Neuronal stem cell (in vitro differentiated cells): Measurements from ENCODE around the gene DCDC1.
A peak's percentile ranks its signal among the peaks of the same experiment; 100 is the strongest.

Experiments used
- DNase-seq: peaks from one replicate; pipeline ENCODE4 v3.0.0-alpha.2; 2013; ENCODE audit warnings: low spot score
- H2AFZ ChIP-seq: one replicate; pipeline ENCODE4 v1.6.1; 2013; ENCODE audit warnings: mild to moderate bottlenecking, low read length, inconsistent platforms
- H2AK5ac ChIP-seq: 2 replicates; pipeline ENCODE4 v1.6.1; 2013; ENCODE audit warnings: low read depth, mild to moderate bottlenecking, inconsistent platforms, low read length, moderate library complexity, mixed read lengths
- H2BK120ac ChIP-seq: 2 replicates; pipeline ENCODE4 v1.6.1; 2013; ENCODE audit warnings: low read depth, mild to moderate bottlenecking, inconsistent platforms, low read length, moderate library complexity, mixed read lengths
- H2BK12ac ChIP-seq: one replicate; pipeline ENCODE4 v1.6.1; 2013; ENCODE audit warnings: low read length, inconsistent platforms
- H2BK15ac ChIP-seq: 2 replicates; pipeline ENCODE4 v1.6.1; 2013; ENCODE audit warnings: mild to moderate bottlenecking, low read length, inconsistent platforms, mixed read lengths
- H2BK5ac ChIP-seq: one replicate; pipeline ENCODE4 v1.6.1; 2013; ENCODE audit warnings: inconsistent platforms, mild to moderate bottlenecking, low read length, moderate library complexity
- H3K14ac ChIP-seq: one replicate; pipeline ENCODE4 v1.6.1; 2013; ENCODE audit warnings: low read length, inconsistent platforms
- H3K18ac ChIP-seq: 2 replicates; pipeline ENCODE4 v1.6.1; 2013; ENCODE audit warnings: low read length, inconsistent platforms
- H3K23ac ChIP-seq: 2 replicates; pipeline ENCODE4 v1.6.1; 2013; ENCODE audit warnings: low read depth, mild to moderate bottlenecking, mixed read lengths, low read length, inconsistent platforms; ENCODE audit not compliant: poor library complexity
- H3K27ac ChIP-seq: replicated peaks from 3 replicates; pipeline ENCODE4 v1.5.1; 2013; ENCODE audit warnings: low read length, inconsistent platforms
- H3K27me3 ChIP-seq, 3 experiments: 2 replicates each; pipeline ENCODE4 v1.6.1; 2013; ENCODE audit warnings: low read length in 3 of 3, mild to moderate bottlenecking in 2 of 3, inconsistent platforms in 1 of 3, low read depth in 1 of 3, mixed read lengths in 1 of 3, moderate library complexity in 1 of 3; ENCODE audit not compliant: control insufficient read depth in 3 of 3, insufficient read depth in 3 of 3
- H3K36me3 ChIP-seq, 2 donors: replicated peaks in 1 of 2; 2 replicates each; pipeline ENCODE4 v1.6.1; 2013; ENCODE audit warnings: low read length in 2 of 2; ENCODE audit not compliant: control insufficient read depth in 2 of 2, insufficient read depth in 2 of 2
- H3K4ac ChIP-seq: 2 replicates; pipeline ENCODE4 v1.6.1; 2013; ENCODE audit warnings: inconsistent platforms, mild to moderate bottlenecking, low read length, moderate library complexity
- H3K4me1 ChIP-seq, 2 donors: 1 replicate in 1 of 2; 2 replicates in 1 of 2; pipeline ENCODE4 v1.6.1; 2013; ENCODE audit warnings: low read length in 2 of 2, low read depth in 1 of 2; ENCODE audit not compliant: control insufficient read depth in 2 of 2, insufficient read depth in 1 of 2
- H3K4me2 ChIP-seq: one replicate; pipeline ENCODE4 v1.6.1; 2013; ENCODE audit warnings: mild to moderate bottlenecking, low read length, inconsistent platforms; ENCODE audit not compliant: insufficient read depth, poor library complexity, severe bottlenecking
- H3K4me3 ChIP-seq, 2 donors: 2 replicates each; pipeline ENCODE4 v1.5.1; 2013; ENCODE audit warnings: low read length in 2 of 2, mild to moderate bottlenecking in 2 of 2, inconsistent platforms in 1 of 2, moderate library complexity in 1 of 2
- H3K79me1 ChIP-seq: one replicate; pipeline ENCODE4 v1.6.1; 2013; ENCODE audit warnings: low read depth, mild to moderate bottlenecking, inconsistent platforms, low read length, moderate library complexity
- H3K9ac ChIP-seq: one replicate; pipeline ENCODE4 v1.6.1; 2013; ENCODE audit warnings: mild to moderate bottlenecking, low read depth, low read length, inconsistent platforms; ENCODE audit not compliant: poor library complexity
- H3K9me3 ChIP-seq, 2 donors: replicated peaks in 1 of 2; 2 replicates each; pipeline versions ENCODE3 to v1.6.1; 2013; ENCODE audit warnings: low read length in 2 of 2, mild to moderate bottlenecking in 2 of 2, inconsistent platforms in 1 of 2, low read depth in 1 of 2, mixed read lengths in 1 of 2, moderate library complexity in 1 of 2; ENCODE audit not compliant: control insufficient read depth in 2 of 2, insufficient read depth in 1 of 2
- H4K8ac ChIP-seq: one replicate; pipeline ENCODE4 v1.6.1; 2013; ENCODE audit warnings: low read depth, mild to moderate bottlenecking, inconsistent platforms, low read length, moderate library complexity
- H4K91ac ChIP-seq: one replicate; pipeline ENCODE4 v1.6.1; 2013; ENCODE audit warnings: low read length, low read depth, mild to moderate bottlenecking, inconsistent platforms; ENCODE audit not compliant: poor library complexity
- WGBS, 2 donors: extraction: QIAGEN DNeasy Blood & Tissue Kit; methylation state at CpG; one replicate each; pipeline ENCODE4 v1.1.7; 2013; ENCODE audit warnings: missing lambda C conversion rate in 2 of 2, mixed read lengths in 1 of 2; ENCODE audit not compliant: insufficient read length in 2 of 2, insufficient replicate concordance in 1 of 2; ENCODE audit errors: extremely low coverage in 2 of 2; 5-methylcytosine and 5-hydroxymethylcytosine counted together

Gene DCDC1

DNA sequence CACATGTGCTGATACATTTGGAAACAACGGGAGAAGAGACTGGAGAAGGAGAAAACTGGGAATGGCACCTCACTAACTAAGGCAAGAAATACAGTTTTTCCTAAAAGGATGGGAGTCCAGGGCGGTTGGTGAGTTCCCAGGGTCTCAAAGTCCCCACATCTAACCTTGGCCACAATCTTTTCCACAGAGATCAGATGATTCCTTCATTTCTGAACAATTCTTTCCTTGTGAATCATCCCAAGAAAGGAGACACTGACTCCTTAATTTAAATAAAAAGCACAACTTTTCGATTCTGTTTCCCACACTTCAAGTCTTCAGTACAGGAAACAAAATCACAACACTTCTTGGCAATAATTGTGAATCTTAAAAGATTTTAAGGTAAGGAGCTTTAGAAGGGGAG is 384.7 kb downstream of the DCDC1 start:
- Histone ChIP-seq H4K8ac (no peak overlapping the region), H2BK15ac (no peak overlapping the region), H3K14ac (no peak overlapping the region), H3K4me3 (no peak overlapping the region), H2BK120ac (no peak overlapping the region), H3K27me3 (no peaks in the 10 kb centered on the region), H3K23ac (no peak overlapping the region), H2BK5ac (no peak overlapping the region), H3K27ac (no peak overlapping the region), H3K4me1 (peaks cover 6 to 12% of the 10 kb centered on the region in 2 donors), H3K79me1 (no peaks in the 10 kb centered on the region), H2AFZ (peak overlapping the region; percentile 67), H3K36me3 (no peaks in the 10 kb centered on the region), H2AK5ac (no peak overlapping the region), H4K91ac (no peak overlapping the region), H3K4me2 (no peak overlapping the region), H3K18ac (no peak overlapping the region), H2BK12ac (no peak overlapping the region), H3K9me3 (no peaks in the 10 kb centered on the region), H3K9ac (no peak overlapping the region), H3K4ac (no peak overlapping the region)
- no peak for DNase-seq
- WGBS, 2 donors = no CpG with 5 or more reads among the region's 3 CpGs

DNA sequence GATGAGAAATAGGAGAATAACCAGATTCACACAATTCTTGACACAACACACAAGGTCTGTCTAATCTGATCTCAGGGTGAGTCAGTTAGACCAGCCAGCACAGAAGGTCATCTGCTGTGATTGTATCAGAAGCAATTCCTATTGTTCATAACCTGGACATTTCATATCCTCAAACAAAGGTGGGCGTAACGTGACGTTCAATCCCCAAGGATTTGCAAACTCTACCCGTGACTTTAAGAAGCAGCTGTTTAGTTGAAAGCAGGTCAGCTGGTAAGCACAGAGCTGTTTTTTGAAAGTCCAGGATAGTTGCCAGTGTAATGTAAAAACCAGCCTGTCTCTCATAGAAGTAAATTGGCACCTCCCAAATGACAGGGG is 385.1 kb downstream of the DCDC1 start:
- H4K8ac ChIP-seq = no peak overlapping the region
- H3K9me3 ChIP-seq = no peaks in the 10 kb centered on the region
- H3K4ac ChIP-seq = no peak overlapping the region
- H3K79me1 ChIP-seq = no peaks in the 10 kb centered on the region
- no peak overlapping the region for H3K4me3 ChIP-seq
- H4K91ac ChIP-seq = no peak overlapping the region
- peak overlapping the region; percentile 67 for H2AFZ ChIP-seq
- H3K23ac ChIP-seq = no peak overlapping the region
- H3K9ac ChIP-seq = no peak overlapping the region
- H3K18ac ChIP-seq = no peak overlapping the region
- H3K36me3 ChIP-seq = no peaks in the 10 kb centered on the region
- H2BK120ac ChIP-seq = no peak overlapping the region
- no peak overlapping the region for H3K4me2 ChIP-seq
- no peaks in the 10 kb centered on the region for H3K27me3 ChIP-seq
- no peak for DNase-seq
- H2BK15ac ChIP-seq = no peak overlapping the region
- peaks cover 6 to 12% of the 10 kb centered on the region in 2 donors for H3K4me1 ChIP-seq
- H2BK5ac ChIP-seq = no peak overlapping the region
- no peak overlapping the region for H3K14ac ChIP-seq
- no peak overlapping the region for H2AK5ac ChIP-seq
- H3K27ac ChIP-seq = no peak overlapping the region
- H2BK12ac ChIP-seq = no peak overlapping the region
- WGBS, 2 donors = no CpG with 5 or more reads among the region's 4 CpGs

DNA sequence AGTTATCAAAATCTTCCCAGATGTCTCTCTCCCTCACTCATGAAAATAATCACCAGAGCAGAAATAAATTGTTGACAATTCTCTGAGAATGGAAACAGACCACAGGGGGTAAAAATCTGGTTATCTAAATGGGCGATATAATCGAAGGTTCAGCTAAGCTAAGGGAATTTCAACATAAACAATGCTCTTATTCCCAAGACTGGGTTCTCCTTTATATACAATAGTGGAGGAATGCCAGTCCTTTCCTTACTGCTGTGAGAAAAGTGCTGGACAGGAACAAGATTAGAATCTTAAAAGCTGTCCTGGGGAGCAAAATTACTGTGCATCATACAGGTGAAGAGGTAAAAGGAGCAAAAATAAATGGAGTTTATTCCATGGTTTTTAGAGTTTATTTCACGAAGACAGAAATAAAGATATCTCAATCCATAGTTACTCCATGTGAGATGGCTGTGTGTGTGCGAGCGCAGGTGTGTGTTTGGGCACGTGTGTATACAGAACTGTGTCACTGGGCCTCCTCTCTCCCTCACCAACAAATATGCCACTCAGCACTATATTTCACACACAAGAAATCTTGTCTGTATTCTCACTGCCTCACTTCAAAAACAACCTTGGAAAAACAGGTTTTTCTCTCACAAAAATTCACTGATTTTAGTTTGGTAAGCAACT is 385.6 kb downstream of the DCDC1 start:
- no peak overlapping the region for H2BK12ac ChIP-seq
- no peak overlapping the region for H3K4me3 ChIP-seq
- H3K4ac ChIP-seq = no peak overlapping the region
- no peak overlapping the region for H3K9ac ChIP-seq
- H3K4me1 ChIP-seq = peaks cover 6 to 12% of the 10 kb centered on the region in 2 donors
- no peaks in the 10 kb centered on the region for H3K9me3 ChIP-seq
- H3K4me2 ChIP-seq = no peak overlapping the region
- H3K14ac ChIP-seq = no peak overlapping the region
- no peak overlapping the region for H4K8ac ChIP-seq
- H2BK120ac ChIP-seq = no peak overlapping the region
- H3K36me3 ChIP-seq = no peaks in the 10 kb centered on the region
- H3K27ac ChIP-seq = no peak overlapping the region
- no peak overlapping the region for H2AK5ac ChIP-seq
- no peak overlapping the region for H2BK5ac ChIP-seq
- no peak overlapping the region for H3K18ac ChIP-seq
- no peaks in the 10 kb centered on the region for H3K27me3 ChIP-seq
- no peak overlapping the region for H2BK15ac ChIP-seq
- no peaks in the 10 kb centered on the region for H3K79me1 ChIP-seq
- no peak for DNase-seq
- H2AFZ ChIP-seq = peak overlapping the region; percentile 67
- no CpG with 5 or more reads among the region's 6 CpGs for WGBS, 2 donors
- H3K23ac ChIP-seq = no peak overlapping the region
- no peak overlapping the region for H4K91ac ChIP-seq

DNA sequence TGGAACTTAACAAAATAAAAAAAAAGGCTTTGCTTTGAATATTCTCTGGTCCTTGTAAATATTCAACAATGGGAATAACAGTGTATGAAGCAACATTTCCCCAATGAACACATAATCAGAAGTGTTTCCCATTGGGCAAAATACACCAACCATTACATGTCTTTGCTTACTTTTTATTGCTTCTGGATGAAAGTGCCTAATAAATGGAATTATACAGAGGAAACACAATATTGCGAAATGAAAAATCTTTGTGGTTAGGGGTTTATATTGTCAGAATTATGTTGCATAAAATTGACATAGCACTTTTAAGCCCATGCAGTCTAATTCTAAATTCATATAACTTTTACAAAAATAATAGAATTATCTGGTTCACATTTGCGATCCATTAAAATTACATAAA is 386.4 kb downstream of the DCDC1 start:
- Histone ChIP-seq H3K9ac (no peak overlapping the region), H3K27me3 (no peaks in the 10 kb centered on the region), H2BK15ac (no peak overlapping the region), H3K14ac (no peak overlapping the region), H3K36me3 (no peaks in the 10 kb centered on the region), H3K27ac (no peak overlapping the region), H3K23ac (no peak overlapping the region), H4K91ac (no peak overlapping the region), H2BK120ac (no peak overlapping the region), H3K4me3 (no peak overlapping the region), H3K9me3 (no peaks in the 10 kb centered on the region), H3K18ac (no peak overlapping the region), H3K79me1 (no peaks in the 10 kb centered on the region), H3K4ac (no peak overlapping the region), H4K8ac (no peak overlapping the region), H2AK5ac (no peak overlapping the region), H3K4me2 (no peak overlapping the region), H2BK5ac (no peak overlapping the region), H3K4me1 (peaks cover 6 to 12% of the 10 kb centered on the region in 2 donors), H2AFZ (no peak overlapping the region), H2BK12ac (no peak overlapping the region)
- DNase-seq = no peak
- WGBS, 2 donors = no CpG with 5 or more reads among the region's 2 CpGs
